TTC549 (cell line): ENCODE data around the gene CACNA1B.
"Not testable (repeated sequence)": the region's sequence is repeated elsewhere in the genome, so short reads cannot be mapped to it uniquely, and the experiment has no call there.

Source experiments
- FAIRE-seq: peaks from 2 replicates; lab custom pipeline; 2012; peaks lifted over from hg19 to GRCh38; lab: Jason Lieb, UNC

The CACNA1B gene

DNA sequence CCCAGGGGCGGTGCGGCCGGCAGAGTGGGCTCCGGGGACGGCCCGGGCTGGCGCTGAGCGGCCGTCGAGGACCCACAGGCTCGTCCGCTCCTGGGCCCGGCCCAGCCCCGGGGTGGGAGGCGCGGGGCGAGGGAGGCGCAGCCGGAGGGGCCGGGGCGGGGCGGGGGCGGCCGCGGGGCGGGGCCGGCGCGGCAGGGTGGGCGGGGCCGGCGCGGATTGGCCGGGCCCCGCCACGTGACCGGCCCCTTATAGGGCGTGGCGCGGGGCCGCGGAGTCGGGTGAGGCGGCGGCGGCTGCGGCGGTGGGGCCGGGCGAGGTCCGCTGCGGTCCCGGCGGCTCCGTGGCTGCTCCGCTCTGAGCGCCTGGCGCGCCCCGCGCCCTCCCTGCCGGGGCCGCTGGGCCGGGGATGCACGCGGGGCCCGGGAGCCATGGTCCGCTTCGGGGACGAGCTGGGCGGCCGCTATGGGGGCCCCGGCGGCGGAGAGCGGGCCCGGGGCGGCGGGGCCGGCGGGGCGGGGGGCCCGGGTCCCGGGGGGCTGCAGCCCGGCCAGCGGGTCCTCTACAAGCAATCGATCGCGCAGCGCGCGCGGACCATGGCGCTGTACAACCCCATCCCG is at the start of gene CACNA1B:
Gene CACNA1B, plus strand, starts transcription at position 277 of the 617 bp plus-strand sequence. Its CDS starts 152 bp downstream, at position 429.
- not testable (repeated sequence) for FAIRE-seq

DNA sequence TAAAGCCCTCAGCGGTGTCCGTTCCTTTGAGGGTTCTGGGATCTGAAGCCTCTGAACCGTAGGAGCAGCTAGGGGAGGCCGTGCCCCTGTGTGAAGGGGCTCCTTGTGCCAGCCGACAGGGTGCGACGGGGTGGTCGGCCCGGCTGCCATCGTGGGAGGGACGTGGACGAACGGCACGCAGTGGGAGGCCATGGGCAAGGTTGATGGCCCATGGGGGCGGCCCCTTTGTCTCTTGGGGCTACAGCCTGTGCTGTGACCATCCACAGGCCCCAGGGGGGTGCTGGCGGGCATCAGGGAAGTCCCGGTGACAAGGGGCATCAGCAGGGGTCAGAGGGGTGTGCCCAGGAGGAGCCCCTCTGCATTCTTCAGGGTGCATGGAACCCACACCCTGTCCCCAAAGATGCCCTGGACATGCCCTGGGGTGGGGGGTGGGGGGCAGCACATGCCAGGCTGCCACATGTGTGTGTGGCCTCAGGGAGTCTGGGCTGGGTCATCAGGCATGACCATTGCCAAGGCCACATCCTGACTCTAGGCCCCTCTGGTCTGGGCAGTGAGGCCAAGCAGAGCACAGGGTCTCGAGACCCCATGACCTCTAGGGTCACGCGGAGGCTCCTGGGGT is 49.6 kb upstream of the CACNA1B start:
- no peak for FAIRE-seq

DNA sequence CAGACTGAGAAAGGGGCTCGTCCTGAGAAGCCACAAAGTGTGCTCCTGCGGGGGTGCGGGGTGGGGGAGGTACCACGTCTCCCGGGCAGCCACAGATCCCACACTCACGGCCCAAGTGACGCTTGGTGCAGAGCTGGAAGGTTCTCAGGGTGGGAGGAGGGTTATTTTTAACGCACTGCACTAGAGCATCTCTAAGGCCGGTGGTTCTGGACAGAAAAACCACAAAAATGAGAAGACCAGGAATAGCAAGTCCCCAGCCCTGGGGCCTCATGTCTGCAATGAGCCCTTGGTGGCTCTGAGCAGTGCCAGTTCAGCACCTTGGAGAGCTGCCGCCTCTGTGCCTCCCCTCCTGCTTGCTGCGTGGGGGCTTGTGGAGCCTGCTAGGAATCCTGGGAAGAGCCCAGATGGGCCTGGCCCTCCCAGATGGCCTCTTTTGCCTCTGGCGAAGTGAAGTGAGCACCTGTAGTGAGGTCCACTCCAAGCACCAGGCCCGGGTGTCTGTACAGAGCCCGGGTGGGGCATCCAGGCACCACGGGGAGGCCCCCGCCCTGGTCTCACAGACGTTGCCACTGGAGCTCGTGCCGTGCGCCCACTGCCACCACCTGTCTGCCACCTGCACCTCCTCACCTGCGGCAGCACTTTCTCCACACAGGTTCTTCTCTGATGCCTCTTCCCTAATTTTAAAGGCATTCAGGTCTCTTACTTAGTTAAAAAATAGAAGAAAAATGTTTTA is 48.9 kb upstream of the CACNA1B start:
- FAIRE-seq = no peak

DNA sequence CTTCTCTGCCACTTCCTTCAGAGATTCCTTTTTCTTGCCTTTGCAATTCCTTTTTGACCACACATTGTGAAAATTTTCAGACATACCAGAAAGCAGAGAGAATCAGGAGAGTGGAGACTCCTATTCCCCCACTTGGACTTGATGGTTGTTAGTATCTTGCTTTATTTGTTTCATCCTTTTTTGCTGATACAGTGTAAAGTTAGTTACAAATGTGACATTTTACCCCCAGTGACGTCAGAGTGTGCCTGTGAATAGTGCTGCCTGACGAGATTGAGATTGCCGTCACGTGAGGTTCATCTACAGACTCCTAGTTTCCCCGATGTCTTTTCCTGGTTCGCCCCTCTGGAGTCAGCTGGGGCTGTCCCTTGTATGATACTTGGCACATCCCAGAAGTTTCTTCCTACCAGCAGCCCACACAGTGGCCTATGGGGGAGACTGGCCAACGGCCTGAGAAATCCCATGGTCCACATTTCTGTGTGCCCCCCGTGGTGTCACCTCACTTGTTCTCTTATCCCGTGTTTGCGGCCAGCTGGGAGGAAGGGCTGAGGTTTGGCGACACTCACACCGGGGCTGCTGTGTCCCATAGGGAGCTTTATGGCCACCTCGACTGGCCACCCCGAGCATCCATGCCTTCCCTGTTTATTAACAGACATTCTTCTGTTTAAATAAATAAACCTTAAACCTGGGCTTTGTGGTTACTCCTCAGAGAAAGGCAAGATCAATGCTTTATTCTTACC is 48.2 kb upstream of the CACNA1B start:
- FAIRE-seq = no peak

DNA sequence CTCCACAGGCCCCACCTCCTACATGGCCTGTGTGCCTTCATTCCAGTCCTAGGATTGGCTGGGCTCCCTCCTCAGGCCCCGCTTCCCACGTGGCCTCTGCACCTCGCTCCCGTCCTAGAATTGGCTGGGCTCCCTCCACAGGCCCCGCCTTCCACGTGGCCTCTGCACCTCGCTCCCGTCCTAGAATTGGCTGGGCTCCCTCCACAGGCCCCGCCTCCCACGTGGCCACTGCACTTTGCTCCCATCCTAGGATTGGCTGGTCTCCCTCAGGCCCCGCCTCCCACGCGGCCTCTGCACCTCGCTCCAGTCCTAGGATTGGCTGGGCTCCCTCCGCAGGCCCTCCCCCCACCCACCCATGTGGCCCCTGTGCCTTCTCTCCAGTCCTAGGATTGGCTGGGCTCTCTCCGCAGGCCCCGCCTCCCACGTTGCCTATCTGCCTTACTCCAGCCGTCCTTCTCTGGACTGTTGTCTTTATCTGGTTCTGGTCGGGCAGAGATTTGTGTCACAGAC is 45.3 kb upstream of the CACNA1B start:
- no peak for FAIRE-seq

DNA sequence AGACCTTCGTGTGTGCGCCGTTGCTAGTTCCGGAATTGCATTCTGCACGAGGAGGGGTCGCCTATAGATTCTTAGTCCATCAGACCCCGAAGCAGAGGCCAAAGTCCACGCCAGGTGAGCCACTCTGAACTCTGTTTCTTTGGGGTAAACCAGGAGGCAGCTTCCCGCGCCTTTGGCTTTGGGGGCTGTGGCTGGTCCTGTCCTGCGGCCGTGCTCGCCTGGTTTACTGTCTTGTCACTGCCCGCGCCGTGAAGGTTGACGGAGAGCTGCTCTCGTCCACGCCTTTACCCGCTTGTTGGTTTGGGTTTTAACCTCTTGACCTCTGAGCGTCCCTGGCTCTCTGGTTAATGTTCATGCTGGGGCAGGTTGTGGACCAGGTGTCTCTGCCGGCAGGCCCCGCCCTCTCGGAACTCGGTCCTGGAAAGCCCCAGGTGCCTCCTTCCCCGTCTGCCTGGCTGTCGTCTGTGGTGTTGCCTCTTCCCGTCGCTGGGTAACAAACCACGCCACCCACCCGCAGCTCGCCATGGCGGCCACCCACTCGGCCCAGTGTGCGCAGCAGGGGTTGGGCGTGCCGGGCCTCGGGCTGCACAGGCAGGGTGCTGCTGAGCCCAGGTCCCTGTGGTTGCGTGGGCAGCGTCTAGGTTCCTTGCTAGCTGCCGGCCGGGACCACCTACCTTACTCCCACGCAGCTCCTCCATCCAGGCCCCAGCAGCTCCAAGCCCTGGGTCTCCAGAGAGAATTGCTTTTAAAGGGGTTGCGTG is 44.6 kb upstream of the CACNA1B start:
- FAIRE-seq = no peak

DNA sequence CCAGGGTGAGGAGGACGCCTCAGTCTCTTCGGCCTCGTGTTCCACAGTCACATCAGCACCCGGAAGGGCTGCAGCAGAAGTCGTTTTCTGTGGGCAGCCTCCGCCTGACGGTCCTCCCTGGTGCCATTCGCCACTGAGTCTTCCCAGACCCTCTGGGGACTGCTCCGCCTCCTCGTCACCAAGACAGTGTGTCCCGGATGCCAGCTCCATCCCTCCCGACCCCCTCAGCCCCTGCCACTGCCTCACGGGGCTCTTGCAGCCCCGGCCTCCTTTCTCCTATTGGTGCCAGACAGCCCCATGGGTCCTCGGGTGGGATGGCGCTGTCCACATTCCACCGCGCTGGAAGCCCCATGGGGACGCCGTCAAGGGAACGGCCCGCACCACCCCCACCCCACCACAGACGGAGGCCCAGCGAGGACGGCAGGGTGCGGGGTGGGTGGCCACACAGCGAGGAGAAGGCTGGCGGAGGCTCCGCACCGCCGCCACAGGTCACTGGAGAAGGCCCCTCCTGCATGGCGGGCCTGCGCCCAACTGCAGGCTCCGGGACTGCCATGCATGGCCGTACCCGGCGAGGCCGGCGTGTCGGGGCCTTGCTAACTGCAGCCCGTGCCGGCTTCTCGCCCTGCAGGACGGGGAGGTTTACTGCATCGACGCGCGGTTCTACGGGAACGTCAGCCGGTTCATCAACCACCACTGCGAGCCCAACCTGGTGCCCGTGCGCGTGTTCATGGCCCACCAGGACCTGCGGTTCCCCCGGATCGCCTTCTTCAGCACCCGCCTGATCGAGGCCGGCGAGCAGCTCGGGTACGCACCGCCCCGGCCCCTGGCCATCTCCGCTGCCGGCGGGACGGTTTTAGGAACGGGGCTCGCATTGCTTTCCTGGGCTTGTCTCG is 43.6 kb upstream of the CACNA1B start:
- no peak for FAIRE-seq

DNA sequence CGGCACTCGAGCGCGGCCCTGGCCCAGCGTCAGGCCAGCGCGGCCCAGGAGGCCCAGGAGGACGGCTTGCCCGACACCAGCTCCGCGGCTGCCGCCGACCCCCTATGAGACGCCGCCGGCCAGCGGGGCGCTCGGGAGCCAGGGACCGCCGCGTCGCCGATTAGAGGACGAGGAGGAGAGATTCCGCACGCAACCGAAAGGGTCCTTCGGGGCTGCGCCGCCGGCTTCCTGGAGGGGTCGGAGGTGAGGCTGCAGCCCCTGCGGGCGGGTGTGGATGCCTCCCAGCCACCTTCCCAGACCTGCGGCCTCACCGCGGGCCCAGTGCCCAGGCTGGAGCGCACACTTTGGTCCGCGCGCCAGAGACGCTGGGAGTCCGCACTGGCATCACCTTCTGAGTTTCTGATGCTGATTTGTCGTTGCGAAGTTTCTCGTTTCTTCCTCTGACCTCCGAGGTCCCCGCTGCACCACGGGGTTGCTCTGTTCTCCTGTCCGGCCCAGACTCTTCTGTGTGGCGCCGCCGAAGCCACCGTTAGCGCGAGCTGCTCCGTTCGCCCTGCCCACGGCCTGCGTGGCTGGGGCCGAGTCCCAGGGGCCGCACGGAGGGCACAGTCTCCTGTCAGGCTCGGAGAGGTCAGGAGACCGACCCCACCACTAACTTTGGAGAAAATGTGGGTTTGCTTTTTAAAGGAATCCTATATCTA is 42.6 kb upstream of the CACNA1B start:
- no peak for FAIRE-seq

DNA sequence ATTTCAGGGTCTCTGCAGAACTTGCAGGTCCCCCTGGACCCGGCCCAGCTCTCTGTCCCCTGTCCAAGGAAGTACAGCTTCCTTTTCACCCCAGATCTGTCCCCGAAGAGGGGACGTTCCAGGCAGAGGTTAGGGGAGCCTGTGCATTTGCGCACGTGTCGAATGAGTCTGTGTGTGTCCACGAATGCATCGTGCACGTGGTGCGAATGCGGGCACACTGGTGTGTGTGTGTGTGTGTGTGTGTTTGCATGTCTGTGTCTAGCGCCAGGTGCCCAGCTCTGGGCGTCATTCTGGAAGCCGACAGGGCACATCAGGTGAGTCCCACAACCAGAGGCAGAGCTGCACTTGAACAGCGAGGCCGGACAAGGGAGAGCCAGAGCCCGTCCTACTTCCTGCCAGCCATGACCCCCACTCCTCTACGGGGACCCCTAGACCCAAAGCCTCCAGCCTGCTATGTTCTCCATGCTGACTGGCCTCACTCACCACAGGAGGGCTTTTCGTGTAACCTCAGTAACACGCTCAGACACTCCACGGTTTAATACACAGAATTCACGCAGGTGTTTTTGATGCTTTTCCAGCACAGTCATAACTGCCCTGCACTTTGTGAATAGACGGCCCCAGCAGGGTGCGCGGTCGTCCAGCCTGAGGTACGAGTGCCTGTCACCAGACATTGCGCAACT is 41.3 kb upstream of the CACNA1B start:
- no peak for FAIRE-seq

DNA sequence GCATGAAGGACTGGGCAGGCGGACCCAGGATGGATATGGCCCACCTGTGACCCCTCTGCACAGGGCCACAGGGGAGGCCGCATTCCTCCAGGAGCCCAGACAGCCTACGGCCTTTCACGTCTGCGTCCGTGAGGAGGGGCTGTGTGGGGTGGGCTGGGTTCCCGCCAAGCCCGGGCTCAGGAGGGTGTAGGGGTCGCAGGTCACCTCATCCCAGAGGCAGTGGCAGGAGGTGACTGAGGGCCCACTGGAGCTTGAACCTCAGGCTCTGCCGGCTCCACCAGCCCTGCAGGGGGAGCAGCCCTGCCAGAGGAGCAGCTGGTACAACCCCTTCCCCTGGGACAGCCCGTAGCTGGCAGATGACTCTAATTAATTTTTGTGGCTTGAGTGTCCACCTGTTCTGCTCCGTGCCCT is 40.7 kb upstream of the CACNA1B start:
- FAIRE-seq = no peak

DNA sequence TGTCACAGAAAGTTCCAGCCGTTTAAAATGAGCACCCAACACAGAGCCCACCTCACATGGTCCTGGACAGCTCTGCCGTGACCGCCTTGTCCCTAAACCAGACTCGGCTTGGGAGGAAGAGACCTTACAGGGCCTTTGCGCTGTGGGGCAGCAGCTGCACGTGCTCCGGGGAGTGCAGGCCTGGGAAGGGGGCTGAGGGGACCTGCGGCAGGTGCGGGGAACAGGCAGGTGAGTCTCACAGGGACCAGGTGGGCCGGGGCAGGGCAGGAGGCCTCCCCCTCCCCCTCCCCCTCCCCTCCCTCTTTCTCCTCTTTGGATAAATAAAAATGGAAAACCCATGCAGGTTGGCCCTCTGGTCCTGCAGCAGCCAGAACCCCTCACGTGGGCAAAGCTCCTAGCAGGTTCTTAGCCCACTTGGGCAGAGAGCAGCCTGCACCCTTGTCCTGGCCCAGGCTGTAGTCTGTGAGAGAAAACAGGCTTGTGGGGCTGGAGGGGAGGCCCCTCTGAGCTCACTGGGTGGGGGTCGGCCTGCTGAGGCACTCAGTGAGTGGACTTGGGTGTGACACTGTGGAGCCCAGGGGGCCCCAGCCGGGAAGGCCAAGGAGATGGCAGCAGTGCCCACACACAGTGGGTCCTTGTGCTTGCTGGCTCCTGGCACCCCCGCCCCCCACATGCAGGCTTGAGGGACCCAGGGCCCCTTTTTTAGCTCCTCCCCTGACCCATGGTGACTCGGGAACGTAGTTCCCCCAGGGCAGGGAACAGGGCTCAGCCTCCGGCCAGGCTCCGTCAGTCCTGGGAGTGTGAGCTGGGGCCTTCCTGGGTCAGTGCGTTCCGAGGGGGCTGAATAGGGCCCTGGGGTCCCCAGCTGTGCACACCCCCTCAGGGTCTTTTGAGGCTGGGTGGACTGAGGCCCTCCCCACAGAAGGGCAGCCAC is 40.0 kb upstream of the CACNA1B start:
- no peak for FAIRE-seq

DNA sequence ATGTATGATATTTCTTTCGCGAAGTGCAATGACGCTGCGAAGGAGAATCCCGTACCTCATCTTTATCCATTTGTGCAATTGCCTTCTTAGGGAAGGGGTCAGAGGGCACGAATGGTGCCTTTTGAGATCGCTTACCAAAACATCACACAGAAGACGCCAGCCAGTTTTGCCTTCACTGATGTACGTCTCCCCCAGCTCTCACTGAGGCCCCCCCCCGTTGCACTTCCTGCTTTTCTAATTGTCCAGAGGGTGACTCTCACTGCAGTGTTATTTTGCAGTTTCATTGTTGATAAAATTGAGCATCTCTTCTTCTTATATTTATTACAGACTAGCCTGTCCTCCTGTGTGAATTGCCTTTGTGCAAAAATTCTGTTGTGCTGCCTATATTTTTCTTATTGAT is 39.0 kb upstream of the CACNA1B start:
- FAIRE-seq = no peak

DNA sequence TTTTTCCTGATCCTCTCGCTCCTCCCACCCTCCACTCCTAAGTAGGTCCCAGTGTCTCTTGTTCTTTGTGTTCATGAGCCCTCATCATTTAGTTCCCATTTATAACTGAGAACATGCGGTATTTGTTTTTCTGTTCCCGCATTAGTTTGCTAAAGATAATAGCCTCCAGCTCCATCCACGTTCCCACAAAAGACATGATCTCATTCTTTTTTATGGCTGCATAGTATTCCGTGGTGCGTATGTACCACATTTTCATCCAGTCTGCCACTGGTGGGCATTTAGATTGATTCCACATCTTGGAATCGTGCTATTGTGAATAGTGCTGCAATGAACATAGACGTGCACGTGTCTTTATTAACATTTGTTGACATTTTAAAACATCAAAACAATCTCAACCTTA is 34.2 kb upstream of the CACNA1B start:
- FAIRE-seq = no peak

DNA sequence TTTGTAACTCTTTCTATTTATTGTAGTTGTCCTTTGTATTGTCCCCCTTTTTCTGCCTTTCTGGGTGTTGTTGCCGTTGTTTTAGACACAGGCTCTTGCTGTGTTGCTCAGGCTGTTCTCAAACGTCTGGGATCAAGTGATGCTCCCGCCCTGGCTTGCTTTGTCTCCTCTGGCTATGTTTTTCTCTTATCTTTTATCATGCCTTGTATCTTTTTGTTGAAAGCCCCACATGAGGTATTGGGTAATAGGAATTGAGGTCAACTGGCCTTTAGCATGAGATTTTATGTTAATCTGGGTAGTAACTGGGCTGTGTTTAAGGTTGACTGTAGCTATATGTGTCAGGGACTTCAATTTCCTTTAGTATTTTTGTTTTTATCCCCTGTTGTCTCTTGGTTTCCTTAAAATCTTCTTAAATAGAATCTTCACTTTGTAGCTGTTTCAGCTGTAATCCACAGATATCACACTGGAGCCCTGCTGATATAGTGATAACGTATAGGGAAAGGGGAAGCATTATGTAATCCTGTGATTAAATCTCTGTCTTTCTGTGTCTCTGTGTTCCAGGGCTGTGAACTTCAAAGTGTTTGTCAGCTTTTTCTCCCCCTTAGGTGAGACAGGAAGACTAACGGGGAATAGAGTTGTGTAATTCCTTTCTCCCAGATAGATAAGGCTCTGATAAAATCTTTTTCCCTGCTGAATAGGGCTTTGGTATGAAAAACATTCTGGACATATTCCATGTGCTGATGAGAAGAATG is 25.9 kb upstream of the CACNA1B start:
- no peak for FAIRE-seq

DNA sequence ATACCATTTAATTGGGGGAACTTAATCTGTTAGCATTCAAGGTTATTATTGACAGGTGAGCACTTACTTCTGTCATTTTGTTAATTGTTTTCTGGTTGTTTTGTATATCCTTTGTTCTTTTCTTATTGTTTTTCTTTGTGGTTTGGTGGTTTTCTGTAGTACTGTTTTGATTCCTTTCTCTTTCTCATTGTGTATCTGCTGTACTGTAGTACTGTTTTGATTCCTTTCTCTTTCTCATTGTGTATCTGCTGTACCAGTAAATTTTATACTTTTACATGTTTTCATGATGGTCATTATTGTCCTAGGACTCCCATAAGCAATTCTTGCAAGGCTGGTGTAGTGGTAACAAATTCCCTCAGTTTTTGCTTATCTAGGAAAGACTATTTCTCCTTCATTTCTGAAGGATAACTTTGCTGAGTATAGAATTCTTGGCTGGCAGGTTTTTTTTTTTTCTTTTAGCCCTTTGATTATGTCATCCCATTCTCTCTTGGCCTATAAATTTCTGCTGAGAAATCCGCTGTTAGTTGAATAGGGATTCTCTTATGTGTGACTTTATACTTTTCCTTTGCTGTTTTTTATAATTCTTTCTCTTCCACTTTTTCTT is 24.1 kb upstream of the CACNA1B start:
- no peak for FAIRE-seq

DNA sequence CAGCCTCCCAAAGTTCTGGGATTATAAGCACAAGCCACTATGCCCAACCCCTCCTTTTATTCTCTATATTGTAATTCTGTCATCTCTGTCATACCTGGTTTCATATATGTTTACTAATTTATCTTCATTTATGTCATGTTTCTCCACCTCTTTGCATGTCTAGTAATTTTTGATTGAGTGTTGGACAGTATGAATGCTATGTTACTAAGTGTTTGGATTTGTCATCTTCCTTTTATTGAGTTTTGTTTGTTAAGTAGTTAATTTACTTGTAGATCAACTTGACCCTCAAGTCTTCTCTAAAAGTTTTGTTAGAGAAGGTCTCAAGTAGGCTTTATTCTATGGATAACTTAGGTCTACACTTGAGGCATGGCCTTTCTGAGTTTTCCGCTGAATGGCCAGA is 17.2 kb upstream of the CACNA1B start:
- no peak for FAIRE-seq

DNA sequence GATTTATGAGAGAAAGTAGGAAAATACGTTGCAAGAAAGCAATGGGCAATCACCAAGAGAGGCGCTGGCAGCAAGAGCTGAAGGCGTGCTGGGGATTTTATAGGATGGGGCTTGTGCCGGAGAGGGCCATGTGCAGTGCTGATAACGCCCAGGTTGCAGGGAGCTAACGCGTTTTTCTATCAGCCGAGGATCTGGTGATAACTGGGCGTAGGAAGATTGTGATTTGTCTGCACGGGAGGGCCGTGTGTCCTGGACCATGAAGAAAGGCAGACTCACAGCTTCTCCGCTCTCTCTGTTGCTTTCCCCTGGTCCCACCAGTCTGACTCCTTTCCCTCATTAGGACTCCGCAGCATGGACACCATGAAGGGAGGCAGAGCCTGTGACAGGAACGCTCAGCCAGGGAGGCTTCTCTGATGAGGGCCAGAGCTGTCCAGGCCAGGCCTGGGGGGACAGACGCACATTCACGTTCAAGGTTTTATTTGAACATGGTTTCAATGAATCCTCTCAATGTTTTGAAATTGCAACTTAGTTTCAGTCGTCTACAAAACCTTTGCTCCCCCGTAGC is 11.9 kb upstream of the CACNA1B start:
- no peak for FAIRE-seq
